Esophagus (tissue), 2 donors: Measurements from ENCODE around the gene MALRD1. TPM values are rescaled to one million over a fixed set of nuclear protein-coding genes. Genes with fewer than 3 reads are reported as not detected.

Source experiments
- H3K27ac ChIP-seq, 2 donors: one replicate each; pipeline ENCODE4 v1.5.1; 2013; ENCODE audit warnings: low read depth in 2 of 2, mild to moderate bottlenecking in 2 of 2, inconsistent platforms in 1 of 2, low read length in 1 of 2, moderate library complexity in 1 of 2
- H3K27me3 ChIP-seq, 2 donors: one replicate each; pipeline ENCODE4 v1.6.1; 2013; ENCODE audit warnings: low read length in 2 of 2, control low read depth in 1 of 2, mild to moderate bottlenecking in 1 of 2; ENCODE audit not compliant: insufficient read depth in 2 of 2, control insufficient read depth in 1 of 2
- H3K36me3 ChIP-seq, 2 donors: one replicate each; pipeline ENCODE4 v1.6.1; 2013; ENCODE audit warnings: low read length in 1 of 2; ENCODE audit not compliant: control insufficient read depth in 2 of 2, insufficient read depth in 2 of 2
- H3K4me1 ChIP-seq, 2 donors: one replicate each; pipeline ENCODE4 v1.6.1; 2013; ENCODE audit warnings: low read length in 1 of 2; ENCODE audit not compliant: control insufficient read depth in 2 of 2, insufficient read depth in 2 of 2
- H3K4me3 ChIP-seq, 2 donors: one replicate each; pipeline ENCODE4 v1.5.1; 2013; ENCODE audit warnings: low read length in 2 of 2, mild to moderate bottlenecking in 2 of 2, low read depth in 1 of 2, moderate library complexity in 1 of 2
- H3K9me3 ChIP-seq, 2 donors: one replicate each; pipeline ENCODE4 v1.6.1; 2013; ENCODE audit warnings: mild to moderate bottlenecking in 2 of 2, low read depth in 1 of 2, low read length in 1 of 2, moderate library complexity in 1 of 2; ENCODE audit not compliant: control insufficient read depth in 2 of 2, insufficient read depth in 1 of 2
- WGBS, 2 donors: extraction: QIAGEN DNeasy Blood & Tissue Kit; methylation state at CpG; one replicate each; pipeline ENCODE4 v1.1.7; 2013; 5-methylcytosine and 5-hydroxymethylcytosine counted together
- polyA plus RNA-seq, 2 donors: library from polyadenylated mRNA; stranded (reverse); fragments of 200-250 nt; gene quantifications; one replicate each; pipeline ENCODE4 v1.2.3, GENCODE V29; 2013
- donor health status: healthy with polysubstance abuse.
- donor health status: Bipolar disorder and iron deficiency.

Gene MALRD1
- polyA plus RNA-seq, 2 donors, result 0.07 to 0.14 TPM

- Histone ChIP-seq H3K27ac (no peak overlapping the region), H3K36me3 (no peaks in the 10 kb centered on the region), H3K4me1 (no peaks in the 10 kb centered on the region), H3K27me3 (no peaks in the 10 kb centered on the region), H3K9me3 (no peaks in the 10 kb centered on the region), H3K4me3 (no peak overlapping the region)
- 82 to 83% methylated on average over 5 of the region's 5 CpGs for WGBS, 2 donors
Observed at GRCh38 chr10:19668116-19668515, 619.5 kb downstream of the MALRD1 start.

GRCh38 chr10:19676063-19676462 lies 627.5 kb downstream of the MALRD1 start:
- Histone ChIP-seq H3K9me3 (no peaks in the 10 kb centered on the region), H3K27ac (no peak overlapping the region), H3K4me1 (no peaks in the 10 kb centered on the region), H3K4me3 (no peak overlapping the region), H3K27me3 (no peaks in the 10 kb centered on the region), H3K36me3 (no peaks in the 10 kb centered on the region)
- 86 to 89% methylated on average over 4 of the region's 4 CpGs for WGBS, 2 donors

- H3K4me1 ChIP-seq, result no peaks in the 10 kb centered on the region
- WGBS, 2 donors, result 73 to 75% methylated on average over 3 of the region's 3 CpGs
- H3K27ac ChIP-seq, result no peak overlapping the region
- no peaks in the 10 kb centered on the region for H3K36me3 ChIP-seq
- H3K4me3 ChIP-seq, result no peak overlapping the region
- H3K9me3 ChIP-seq, result no peaks in the 10 kb centered on the region
- no peaks in the 10 kb centered on the region for H3K27me3 ChIP-seq
Observed at GRCh38 chr10:19683356-19683755, 634.8 kb downstream of the MALRD1 start.

GRCh38 chr10:19683960-19684359 lies 635.4 kb downstream of the MALRD1 start:
- H3K4me1 ChIP-seq, result no peaks in the 10 kb centered on the region
- 29 to 41% methylated on average over 5 of the region's 5 CpGs for WGBS, 2 donors

GRCh38 chr10:19688344-19688743 lies 639.7 kb downstream of the MALRD1 start:
- no peaks in the 10 kb centered on the region for H3K4me1 ChIP-seq
- no peak overlapping the region for H3K27ac ChIP-seq
- no peaks in the 10 kb centered on the region for H3K27me3 ChIP-seq
- no peak overlapping the region for H3K4me3 ChIP-seq
- WGBS, 2 donors, result 81 to 82% methylated on average over 3 of the region's 3 CpGs
- H3K9me3 ChIP-seq, result no peaks in the 10 kb centered on the region
- H3K36me3 ChIP-seq, result no peaks in the 10 kb centered on the region

More at GRCh38 chr10:19683960-19684359, 635.4 kb downstream of the MALRD1 start:
- Histone ChIP-seq H3K27ac (no peak overlapping the region), H3K36me3 (no peaks in the 10 kb centered on the region), H3K9me3 (no peaks in the 10 kb centered on the region), H3K4me3 (no peak overlapping the region), H3K27me3 (no peaks in the 10 kb centered on the region)

- H3K9me3 ChIP-seq, result no peaks in the 10 kb centered on the region
- H3K27ac ChIP-seq, result no peak overlapping the region
- WGBS, 2 donors, result 68 to 72% methylated on average over 3 of the region's 3 CpGs
- H3K27me3 ChIP-seq, result no peaks in the 10 kb centered on the region
- no peaks in the 10 kb centered on the region for H3K4me1 ChIP-seq
- no peak overlapping the region for H3K4me3 ChIP-seq
- H3K36me3 ChIP-seq, result no peaks in the 10 kb centered on the region
Observed at GRCh38 chr10:19689231-19689630, 640.6 kb downstream of the MALRD1 start.

GRCh38 chr10:19699299-19699698 lies 650.7 kb downstream of the MALRD1 start:
- 75 to 76% methylated on average over 3 of the region's 3 CpGs for WGBS, 2 donors
- Histone ChIP-seq H3K4me1 (no peaks in the 10 kb centered on the region), H3K4me3 (no peak overlapping the region), H3K36me3 (no peaks in the 10 kb centered on the region), H3K27ac (no peak overlapping the region), H3K9me3 (no peaks in the 10 kb centered on the region), H3K27me3 (no peaks in the 10 kb centered on the region)

GRCh38 chr10:19701427-19702052 lies 652.9 kb downstream of the MALRD1 start:
- H3K27ac ChIP-seq, result no peak overlapping the region
- no peak overlapping the region for H3K4me3 ChIP-seq
- no peaks in the 10 kb centered on the region for H3K36me3 ChIP-seq
- 89 to 91% methylated on average over 4 of the region's 4 CpGs for WGBS, 2 donors
- no peaks in the 10 kb centered on the region for H3K27me3 ChIP-seq
- no peaks in the 10 kb centered on the region for H3K9me3 ChIP-seq
- H3K4me1 ChIP-seq, result no peaks in the 10 kb centered on the region

- Histone ChIP-seq H3K27ac (no peak overlapping the region), H3K9me3 (no peaks in the 10 kb centered on the region), H3K36me3 (no peaks in the 10 kb centered on the region), H3K4me1 (no peaks in the 10 kb centered on the region), H3K27me3 (no peaks in the 10 kb centered on the region), H3K4me3 (no peak overlapping the region)
- WGBS, 2 donors, result 70 to 74% methylated on average over 2 of the region's 2 CpGs
Observed at GRCh38 chr10:19702215-19702614, 653.6 kb downstream of the MALRD1 start.

- WGBS, 2 donors, result 35 to 51% methylated on average over 2 of the region's 2 CpGs
- H3K4me3 ChIP-seq, result no peak overlapping the region
- no peaks in the 10 kb centered on the region for H3K4me1 ChIP-seq
- H3K27me3 ChIP-seq, result no peaks in the 10 kb centered on the region
- no peak overlapping the region for H3K27ac ChIP-seq
- H3K36me3 ChIP-seq, result no peaks in the 10 kb centered on the region
- no peaks in the 10 kb centered on the region for H3K9me3 ChIP-seq
Observed at GRCh38 chr10:19704544-19704943, 655.9 kb downstream of the MALRD1 start.
